Anterior cingulate cortex (tissue), 58 donors: ENCODE results near the gene BTF3.
"Not testable (repeated sequence)": the region's sequence is repeated elsewhere in the genome, so short reads cannot be mapped to it uniquely, and the experiment has no call there.

Source experiments
- DNase-seq, 58 donors: peaks; one replicate each; lab custom pipeline; 2025; lab: John Stamatoyannopoulos, UW

BTF3 gene

GRCh38 chr5:73498057-73498992 lies at the start of gene BTF3:
Gene BTF3, plus strand, starts transcription at chr5:73498442. Its CDS starts 226 bp downstream, at chr5:73498668.
- DNase-seq, result peak; percentile 57 to 99 (median 95)

DNA sequence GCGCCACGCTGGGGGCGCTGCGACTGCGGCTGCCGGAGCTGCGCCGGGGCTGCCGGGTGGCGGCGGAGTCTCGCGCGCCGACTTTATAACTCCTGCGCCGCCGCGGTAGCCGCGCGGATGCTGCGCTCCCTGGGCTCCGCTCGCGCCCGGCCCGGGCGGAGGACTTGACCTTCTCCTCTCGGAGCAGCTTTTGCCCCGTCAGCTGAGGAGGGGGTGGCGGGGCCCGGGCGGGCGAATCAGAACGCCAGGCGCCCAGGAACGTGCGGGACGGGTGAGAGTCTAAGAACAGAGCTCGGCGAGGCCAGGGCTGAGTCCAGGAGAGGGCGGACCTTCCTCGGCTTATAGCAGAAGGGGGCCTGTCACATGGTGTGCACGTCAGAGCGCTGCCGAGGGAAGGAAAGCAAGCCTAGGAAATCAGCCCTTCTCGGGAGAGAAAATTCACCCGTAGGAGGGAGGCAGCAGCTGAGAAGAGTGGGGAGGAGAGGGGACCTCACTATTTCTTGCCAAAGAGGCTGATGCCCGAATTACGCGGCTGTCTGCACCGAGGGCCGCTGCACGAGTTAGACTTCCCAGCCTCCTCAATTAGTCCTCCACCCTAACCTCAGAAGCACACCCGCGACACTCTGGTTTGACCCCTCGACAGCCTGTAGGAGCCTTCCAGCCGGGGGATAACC lies 49.6 kb upstream of the BTF3 start, which contains the start of gene FOXD1:
TSS of gene FOXD1 (minus strand) at position 315 of the 674 bp plus-strand sequence. CDS start 415 bp downstream, outside the sequence.
- DNase-seq, result peak in 7 of 58 donors; percentile 3 to 24 (median 11)

GRCh38 chr5:73450137-73450536 lies 48.1 kb upstream of the BTF3 start:
- no peak for DNase-seq

DNA sequence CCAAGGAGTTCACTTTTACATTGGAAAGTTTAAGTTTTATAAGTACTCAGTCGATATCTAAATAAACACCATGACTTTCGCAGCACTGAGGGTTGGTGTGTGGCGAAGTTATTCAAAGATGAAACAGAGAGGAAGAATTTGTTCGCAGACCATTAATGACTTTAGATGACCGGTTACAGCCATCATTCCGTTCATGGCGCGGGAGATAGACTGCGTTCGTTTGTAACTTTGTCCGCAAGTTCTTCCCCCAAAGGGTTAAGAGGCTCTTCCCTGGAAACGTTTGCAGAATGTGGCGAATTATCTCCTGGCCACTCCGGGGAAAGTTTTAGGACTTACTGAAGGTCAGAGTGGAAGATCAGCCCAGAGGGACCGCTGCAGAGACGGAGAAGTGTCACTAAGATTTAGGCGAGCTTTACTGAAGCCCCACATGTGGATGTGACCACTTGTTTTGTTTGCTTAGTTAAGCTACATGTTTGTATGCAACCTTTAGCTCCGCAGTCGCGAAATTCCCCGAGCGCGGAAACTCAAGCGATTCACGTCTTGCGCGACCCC lies 47.5 kb upstream of the BTF3 start:
- no peak for DNase-seq

- peak in 15 of 58 donors; percentile 1 to 45 (median 13) for DNase-seq
Measured at GRCh38 chr5:73451224-73452130, 46.8 kb upstream of the BTF3 start.

DNA sequence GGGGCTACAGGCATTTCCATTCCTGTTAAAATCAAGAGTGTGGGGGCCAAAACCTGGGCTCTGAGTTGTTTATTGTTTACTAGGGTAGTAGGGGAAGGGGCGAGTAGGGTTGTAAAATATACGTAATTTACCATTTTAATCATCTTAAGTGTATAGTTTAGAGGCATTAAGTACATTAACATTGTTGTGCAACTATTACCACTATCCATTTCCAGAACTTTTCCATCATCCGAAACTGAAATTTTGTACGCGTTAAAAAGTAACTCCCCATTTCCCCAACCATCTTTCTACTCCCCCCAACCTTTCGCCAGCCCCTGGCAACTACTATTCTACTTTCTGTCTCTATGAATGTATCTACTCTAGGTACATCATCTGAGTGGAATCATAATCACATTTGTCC lies 46.0 kb upstream of the BTF3 start:
- DNase-seq, result no peak

- DNase-seq, result peak in 1 of 58 donors; percentile 7
Measured at GRCh38 chr5:73454379-73455036, 43.7 kb upstream of the BTF3 start.

DNA sequence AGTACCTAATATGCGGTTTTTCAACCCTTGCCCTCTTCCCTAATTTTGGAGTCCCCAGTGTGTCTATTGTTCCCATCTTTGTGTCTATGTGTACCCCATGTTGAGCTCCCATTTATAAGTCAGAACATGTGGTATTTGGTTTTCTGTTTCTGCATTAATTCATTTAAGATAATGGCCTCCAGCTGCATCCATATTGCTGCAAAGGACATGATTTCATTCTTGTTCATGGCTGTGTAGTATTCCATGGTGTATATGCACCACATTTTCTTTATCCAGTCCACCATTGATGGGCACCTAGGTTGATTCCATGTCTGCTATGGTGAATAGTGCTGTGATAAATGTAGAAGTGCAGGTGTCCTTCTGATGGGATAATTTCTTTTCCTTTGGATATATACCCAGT lies 41.8 kb upstream of the BTF3 start:
- not testable (repeated sequence) for DNase-seq

GRCh38 chr5:73459366-73459765 lies 38.9 kb upstream of the BTF3 start:
- no peak for DNase-seq

GRCh38 chr5:73460133-73460532 lies 38.1 kb upstream of the BTF3 start:
- no peak for DNase-seq

DNA sequence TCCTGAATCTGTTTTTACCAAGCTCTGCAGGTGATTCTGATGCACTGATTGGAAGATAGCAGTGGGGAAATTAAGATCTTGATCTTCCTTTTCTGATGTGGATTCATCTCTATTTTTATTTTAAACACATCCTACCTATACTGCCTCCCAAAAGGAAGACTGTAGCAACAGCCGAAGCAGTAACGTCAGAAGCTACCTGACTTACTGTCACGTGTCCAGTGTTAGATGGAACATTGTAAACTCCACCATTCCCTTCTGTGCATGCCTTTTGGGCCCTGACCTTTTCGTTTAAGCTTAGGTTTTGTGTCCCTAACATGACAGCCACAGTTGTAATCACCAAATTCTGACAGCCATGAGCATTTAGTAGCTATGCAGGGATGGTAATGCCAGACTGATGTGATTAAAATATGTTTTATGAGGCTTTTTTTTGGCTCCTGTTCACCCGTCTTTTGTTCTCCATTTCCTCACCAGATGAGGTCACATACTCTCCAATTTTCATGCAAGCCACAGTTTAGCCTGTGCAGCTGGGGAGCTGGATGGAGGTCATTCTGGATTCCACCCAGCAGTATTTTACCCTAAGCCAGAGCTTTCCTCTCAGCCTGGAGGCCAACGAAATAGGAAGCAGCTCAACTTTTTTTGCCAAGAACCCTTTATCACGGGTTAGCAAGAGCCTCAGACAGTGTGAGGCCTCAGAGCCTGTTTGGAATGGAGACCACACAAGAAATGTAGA lies 34.1 kb upstream of the BTF3 start:
- peak in 2 of 58 donors; percentile 11 to 16 for DNase-seq

DNA sequence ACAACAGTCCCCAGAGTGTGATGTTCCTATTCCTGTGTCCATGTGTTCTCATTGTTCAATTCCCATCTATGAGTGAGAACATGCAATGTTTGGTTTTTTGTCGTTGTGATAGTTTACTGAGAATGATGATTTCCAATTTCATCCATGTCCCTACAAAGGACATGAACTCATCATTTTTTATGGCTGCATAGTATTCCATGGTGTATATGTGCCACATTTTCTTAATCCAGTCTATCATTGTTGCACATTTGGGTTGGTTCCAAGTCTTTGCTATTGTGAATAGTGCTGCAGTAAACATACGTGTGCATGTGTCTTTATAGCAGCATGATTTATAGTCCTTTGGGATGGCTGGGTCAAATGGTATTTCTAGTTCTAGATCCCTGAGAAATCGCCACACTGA lies 29.6 kb upstream of the BTF3 start:
- DNase-seq, result not testable (repeated sequence)

DNA sequence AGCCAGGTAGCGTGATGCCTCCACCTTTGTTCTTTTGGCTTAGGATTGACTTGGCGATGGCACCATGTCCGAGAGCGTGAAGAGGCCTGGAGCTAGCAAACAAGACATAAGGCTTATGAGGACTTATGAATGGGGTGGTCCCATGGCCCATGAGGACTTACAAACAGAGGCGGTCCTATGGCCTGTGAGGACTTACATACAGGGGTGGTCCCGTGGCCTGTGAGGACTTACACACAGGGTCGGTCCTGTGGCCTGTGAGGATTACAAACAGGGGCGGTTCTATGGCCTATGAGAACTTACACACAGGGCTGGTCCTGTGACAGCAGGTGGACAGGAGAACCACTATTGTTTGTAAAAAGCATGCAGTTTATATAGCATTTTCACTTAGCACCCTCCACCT lies 28.4 kb upstream of the BTF3 start:
- no peak for DNase-seq

DNA sequence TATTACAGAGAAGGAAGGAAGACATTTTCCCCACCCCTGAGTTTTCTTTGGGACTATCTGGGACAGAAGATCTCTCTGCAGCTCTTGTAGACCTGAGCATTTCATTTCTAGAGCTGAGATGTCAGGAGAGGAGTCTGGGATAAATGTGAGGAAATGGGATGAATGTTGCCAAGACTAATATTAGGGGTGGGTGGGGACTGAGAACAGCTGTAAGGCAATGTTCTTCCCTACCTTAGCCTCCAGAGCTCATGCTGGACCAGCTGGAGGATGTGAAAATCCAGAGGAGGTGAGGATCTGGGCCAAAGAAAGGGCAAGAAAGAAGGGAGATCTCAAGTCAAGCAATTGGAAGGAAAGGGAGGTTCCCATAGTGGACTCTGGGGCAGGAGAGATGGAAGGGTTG lies 26.6 kb upstream of the BTF3 start:
- no peak for DNase-seq

GRCh38 chr5:73472116-73472515 lies 26.1 kb upstream of the BTF3 start:
- DNase-seq, result no peak

GRCh38 chr5:73480500-73480899 lies 17.7 kb upstream of the BTF3 start:
- DNase-seq, result no peak

- DNase-seq, result peak in 7 of 58 donors; percentile 1 to 44 (median 3)
Measured at GRCh38 chr5:73482383-73483136, 15.7 kb upstream of the BTF3 start.

GRCh38 chr5:73483676-73484075 lies 14.6 kb upstream of the BTF3 start:
- no peak for DNase-seq
